GM18511 (cell line): ENCODE measurements around the gene SCART1.
"Not testable (repeated sequence)": the region's sequence is repeated elsewhere in the genome, so short reads cannot be mapped to it uniquely, and the experiment has no call there.

Experiments
- ATAC-seq: cut with Tn5 transposase; IDR thresholded peaks from one replicate; pipeline ENCODE4 v1.9.1; 2021; ENCODE audit warnings: mild to moderate bottlenecking, moderate library complexity; ENCODE audit not compliant: unreplicated experiment

The SCART1 gene

DNA sequence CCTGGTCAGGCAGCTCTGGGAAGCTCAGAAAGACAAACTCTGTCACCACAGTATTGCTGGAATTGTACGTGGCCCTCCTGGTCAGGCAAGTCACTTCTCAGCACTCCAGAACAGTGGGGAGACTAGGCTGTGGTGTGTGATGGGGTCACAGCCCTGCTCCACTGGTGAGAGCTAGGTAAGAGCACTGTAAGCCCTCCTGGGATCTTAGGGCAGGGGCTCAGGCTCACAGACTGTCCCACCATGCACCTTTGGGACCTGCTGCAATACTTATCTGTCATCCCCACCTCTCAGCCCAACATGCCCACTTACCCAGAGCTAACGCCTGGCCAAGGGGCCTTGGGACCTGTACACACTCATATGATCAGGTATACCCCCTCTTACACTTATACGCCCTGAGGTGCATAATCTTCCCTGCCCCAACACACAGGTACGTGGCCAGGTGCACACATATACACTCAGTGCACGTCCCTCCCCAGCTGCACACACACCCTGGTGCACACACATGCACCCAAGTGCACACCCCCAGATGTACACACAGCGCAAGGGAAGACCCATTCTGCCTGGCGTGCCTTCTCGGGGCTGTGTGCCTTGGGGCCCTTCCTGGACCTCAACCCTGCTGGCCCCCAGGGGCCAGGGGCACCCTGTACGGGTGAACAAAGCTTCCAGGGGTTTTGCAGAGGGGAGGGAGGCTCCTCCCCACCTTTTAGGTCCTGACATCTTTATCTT is 21.7 kb upstream of the SCART1 start:
- ATAC-seq: not testable (repeated sequence)

DNA sequence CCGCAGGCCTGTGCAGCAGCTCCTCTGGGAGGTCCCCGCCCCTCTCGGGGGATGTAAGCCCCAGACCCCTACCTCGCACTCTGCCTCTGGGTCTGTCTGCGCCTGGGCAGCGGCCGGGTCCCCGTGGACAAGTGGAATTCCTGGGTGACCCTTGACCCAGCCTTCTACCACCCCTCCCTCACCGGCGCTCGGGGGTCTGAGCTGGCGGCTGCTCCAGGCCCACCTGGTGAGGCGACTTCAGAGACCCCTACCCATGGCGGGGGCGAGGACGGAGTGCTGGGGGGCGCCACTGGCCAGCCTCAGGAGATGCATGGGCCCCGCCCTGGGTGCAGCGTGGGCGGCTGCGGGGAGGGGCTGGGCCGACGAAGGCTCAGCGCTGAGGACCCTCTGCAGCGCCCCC is 21.0 kb upstream of the SCART1 start:
- not testable (repeated sequence) for ATAC-seq

DNA sequence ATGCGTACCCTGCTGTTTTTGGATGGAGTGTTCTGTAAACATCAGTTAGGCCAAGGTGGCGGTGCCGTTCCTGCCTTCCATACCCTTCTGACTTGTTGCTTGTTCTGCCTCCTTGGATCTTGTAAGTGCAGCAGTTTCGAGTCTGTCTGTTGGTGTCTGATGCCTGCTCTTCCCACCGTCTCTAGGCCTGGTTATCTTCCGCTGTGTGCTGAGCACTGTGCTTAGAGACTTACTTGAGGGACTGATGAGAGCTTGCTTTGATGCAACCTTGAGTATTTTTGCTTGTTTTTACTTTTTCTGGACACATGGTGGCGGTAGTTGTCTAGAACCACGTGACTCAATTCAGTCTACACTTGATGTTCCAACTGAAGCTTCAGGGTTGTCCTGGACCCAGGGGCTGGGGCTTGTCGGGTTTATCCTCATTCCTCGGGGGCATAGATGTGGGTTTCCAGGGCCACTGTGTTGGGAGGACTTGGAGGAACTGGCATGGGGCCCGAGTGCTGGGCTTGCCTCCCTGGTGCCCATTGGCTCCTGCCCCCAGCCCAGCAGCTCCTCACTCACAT is 15.0 kb upstream of the SCART1 start:
- ATAC-seq: peak; percentile 49

DNA sequence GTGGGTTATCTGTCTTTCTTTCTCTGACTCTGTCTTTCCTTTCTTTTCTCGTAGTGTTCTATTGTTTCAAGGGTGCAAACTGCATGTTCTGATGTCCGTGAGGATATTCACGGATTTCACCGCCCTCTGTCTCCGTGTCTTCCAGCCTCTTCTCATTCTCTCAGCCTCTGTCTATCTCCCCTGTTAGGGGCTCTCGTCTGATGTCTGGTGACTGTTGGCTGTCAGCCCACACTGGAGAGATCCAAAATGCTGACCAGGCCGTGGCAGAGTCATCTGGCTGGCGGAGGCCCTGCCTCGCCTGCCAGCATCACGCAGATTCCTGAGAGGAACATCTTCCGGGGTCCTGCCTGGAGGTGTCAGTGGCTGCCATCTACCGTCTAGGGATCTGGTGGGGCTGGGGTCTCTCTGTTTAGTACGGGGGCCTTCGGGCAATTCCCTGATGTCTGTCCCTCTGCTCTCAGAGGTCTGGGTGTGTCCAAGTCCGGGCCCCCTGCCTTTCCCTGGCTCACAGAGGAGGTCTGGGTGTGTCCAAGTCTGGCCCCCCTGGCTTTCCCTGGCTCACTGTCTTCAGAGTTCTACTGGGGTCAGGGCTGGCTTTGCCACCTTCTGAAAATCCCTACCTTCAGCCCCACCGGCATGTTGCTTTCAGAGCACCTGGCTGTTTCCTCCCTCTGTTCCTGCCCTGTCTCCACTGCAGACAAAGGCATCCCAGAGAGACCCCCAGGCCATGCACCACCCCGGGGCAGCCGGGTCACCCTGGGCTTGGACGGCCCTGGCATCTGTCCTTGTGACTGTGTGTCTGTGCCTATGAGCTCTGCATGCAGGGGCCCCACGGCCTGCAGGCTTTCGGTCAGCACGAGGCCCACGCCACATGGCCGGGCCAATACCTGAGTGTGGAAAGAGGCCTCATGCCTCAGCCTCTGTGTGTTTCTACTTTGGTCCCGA is 14.0 kb upstream of the SCART1 start:
- no peak for ATAC-seq

DNA sequence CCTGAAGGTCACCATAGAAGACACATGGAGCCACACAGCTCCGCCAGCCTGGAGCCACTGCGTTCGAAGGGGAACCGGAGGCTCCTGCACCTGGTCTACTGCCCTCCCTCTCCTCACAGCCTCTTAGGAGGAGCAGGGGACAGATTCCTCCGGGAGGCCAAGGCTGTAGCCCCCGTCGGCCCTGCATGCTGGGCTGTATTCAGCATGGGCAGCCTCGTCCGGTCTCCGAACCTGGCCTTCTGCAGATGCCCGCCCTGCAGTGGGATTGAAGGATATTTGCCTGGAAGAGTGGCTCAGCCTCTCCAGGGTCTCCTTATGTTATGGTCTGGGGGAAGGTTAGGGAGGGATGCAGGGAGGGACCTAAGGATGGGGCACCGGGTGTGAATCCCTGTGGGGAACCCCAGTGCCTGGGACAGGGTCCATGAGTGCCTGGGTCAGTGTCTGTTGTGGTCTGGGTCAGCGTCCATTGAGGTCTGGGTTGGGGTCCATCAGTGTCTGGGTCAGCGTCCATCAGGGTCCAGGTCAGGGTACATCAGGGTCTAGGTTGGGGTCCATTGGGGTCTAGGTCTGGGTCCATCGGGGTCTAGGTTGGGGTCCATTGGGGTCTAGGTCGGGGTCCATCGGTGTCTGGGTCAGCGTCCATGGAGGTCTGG is 13.0 kb upstream of the SCART1 start:
- ATAC-seq: no peak

DNA sequence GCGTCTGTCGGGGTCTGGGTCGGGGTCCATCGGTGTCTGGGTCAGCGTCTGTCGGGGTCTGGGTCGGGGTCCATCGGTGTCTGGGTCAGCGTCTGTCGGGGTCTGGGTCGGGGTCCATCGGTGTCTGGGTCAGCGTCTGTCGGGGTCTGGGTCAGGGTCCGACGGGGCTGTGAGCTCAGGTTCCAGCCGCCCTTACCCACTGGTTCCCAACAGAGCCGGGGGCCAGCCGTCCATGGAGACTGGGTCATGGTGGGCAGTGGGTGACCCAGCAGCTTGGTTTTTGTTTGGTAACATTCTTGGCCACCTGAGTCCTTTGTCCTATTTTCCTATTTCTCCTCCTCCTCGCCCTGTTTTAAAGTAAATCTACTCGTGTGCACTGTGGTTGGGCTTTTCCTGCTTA is 12.4 kb upstream of the SCART1 start:
- ATAC-seq: not testable (repeated sequence)

DNA sequence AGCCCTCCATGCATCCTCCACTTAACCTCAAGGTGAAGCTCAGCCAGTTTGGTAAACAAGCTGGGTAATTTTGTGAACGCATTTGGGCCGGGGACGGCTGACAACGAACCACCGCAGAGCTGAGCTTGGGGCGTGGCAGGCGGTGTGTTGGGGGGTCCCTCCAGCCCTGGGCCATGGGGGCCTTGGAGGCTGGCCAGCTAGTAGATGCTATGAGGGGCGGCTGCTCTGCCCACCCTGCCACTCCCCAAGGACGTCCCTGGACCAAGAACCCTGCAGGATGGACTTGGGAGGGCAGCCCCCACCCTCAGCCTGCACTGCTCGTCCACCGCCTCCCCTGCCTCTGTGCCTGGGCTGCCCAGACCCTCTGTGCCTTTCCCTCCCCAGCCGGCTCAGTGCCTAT is 12.0 kb upstream of the SCART1 start:
- no peak for ATAC-seq

DNA sequence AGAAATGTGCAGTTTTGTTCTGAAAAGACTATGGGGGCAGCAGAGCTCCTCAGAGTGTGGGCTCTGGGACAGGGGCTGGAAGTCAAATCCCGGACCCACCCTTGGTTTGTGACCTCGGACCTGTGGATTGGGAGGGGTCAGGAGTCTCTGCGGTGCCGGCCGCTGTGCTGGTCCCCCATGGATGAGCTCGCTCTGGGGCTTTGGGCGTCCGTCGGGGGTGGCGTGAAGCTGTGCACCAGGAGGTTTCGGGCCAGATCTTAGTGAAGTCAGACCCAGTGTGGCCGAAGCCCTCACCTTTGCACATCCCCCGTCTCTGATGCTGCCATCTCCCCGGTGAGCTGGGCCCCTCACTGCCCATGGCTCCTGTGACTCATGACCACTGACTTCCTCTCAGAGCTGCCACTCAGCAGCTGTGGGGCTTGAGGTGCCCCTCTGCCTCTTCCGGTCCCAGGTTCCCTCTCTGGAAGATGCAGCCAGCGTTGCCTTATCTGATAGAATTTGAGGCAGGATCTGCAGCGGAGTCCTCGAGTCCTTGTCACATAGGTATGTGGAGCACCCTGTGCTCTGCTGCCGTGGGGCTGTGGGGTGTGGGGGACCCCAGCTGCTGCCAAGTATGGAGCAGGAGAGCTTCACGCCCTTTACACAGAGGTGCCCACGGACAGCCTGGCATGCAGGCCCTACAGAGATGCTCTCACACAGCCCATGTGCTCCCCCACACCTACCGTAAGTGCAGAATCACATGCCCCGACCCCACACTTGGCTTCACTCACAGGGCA is 11.4 kb upstream of the SCART1 start:
- no peak for ATAC-seq

DNA sequence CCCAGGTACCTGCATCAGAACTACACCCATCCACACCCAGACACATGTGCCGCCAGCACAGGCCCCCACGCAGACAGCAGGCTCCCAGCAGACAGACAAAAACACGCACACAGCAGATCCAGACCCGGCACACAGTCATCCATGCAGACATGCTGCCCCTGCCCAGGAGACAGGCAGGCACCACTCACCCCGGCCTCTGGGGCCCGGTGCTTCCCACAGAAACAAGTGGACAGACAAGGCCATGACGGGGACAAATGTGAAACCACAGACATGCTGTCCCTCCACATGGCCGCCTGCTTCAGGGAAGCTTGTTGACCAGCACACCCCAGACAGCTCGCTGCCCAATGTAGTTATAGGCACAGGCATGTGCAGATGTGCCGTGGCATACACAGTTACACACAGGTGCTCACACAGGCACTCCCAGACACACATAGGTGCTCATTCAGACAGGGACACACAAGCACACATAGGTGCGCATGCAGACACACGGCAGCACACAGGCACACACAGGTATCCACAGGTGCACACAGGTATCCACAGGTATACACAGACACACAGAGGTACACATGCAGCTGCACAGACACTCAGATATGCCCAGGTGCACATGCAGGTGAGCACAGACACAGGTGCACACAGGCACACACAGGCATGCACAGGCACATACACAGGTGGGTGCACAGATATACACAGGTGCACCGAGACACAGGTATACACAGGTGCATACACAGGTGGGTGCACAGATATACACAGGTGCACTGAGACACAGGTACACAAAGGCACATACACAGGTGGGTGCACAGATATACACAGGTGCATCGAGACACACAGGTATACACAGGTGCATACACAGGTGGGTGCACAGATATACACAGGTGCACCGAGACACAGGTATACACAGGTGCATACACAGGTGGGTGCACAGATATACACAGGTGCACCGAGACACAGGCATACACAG is 10.5 kb upstream of the SCART1 start:
- ATAC-seq: no peak

DNA sequence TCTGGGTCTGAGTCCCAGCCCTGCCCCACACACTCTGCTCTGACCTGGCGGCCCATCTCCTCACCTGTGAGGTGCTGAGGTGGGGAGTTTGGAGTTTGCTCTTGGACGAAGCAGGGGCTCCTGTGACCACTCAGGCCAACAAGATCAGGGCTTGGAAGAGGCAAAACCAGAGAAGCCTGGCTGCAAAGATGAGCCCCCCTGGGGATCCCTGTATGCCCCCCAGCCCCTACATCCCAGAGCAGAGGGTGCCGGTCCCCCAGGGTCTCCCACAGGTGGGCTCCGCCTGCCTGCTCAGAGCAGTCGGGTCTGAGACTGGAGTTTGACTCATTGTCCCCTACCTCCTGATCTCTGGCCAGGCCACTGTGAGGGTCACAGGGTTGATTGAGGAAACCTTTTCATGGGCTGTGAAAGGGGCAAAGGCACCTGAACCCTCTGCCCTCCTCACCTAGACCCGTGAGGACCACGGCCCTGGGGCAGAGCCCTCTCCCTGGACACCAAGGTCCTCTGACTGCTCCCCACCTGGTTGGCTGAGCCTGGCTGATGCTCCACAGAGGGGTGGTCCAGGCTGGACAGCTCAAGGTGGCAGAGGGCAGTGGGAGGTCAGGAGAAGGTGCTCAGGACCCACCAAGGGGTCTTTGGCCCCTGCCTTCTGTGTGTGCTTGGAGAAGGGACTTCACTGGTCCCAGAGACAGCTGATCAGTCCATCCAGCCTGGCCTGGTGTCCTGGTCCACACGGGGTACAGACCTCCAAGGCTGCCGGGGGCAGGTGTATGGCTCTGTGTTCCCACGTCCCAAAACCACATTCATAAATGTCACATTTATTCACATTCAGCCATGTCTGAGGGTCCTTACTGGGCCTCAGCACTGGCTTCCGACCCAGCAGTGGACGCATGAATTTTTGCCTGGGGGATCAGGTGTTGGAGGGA is 9.1 kb upstream of the SCART1 start:
- no peak for ATAC-seq

DNA sequence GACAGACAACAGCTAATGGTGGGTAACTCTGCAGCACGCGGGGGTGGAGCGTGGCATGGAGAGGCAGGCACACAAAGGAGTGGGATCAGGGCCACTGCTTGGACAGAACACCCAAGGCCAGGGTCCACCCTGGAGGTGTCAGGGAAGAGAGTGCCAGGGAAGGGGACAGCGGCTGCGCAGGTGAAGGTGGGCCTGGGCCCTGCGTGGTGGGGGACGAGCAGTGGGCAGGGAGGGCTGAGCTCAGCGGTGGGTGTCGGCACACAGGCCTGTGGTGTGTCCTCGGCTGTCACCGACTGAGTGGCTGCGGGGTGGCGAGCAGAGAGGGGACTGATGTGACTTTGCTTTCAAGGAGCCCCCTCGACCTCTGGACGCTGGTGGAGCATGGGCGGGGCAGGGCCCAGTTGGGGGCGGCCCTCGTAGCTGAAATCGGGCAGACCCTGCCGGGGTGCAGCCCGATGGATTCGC is 8.4 kb upstream of the SCART1 start:
- ATAC-seq: no peak

DNA sequence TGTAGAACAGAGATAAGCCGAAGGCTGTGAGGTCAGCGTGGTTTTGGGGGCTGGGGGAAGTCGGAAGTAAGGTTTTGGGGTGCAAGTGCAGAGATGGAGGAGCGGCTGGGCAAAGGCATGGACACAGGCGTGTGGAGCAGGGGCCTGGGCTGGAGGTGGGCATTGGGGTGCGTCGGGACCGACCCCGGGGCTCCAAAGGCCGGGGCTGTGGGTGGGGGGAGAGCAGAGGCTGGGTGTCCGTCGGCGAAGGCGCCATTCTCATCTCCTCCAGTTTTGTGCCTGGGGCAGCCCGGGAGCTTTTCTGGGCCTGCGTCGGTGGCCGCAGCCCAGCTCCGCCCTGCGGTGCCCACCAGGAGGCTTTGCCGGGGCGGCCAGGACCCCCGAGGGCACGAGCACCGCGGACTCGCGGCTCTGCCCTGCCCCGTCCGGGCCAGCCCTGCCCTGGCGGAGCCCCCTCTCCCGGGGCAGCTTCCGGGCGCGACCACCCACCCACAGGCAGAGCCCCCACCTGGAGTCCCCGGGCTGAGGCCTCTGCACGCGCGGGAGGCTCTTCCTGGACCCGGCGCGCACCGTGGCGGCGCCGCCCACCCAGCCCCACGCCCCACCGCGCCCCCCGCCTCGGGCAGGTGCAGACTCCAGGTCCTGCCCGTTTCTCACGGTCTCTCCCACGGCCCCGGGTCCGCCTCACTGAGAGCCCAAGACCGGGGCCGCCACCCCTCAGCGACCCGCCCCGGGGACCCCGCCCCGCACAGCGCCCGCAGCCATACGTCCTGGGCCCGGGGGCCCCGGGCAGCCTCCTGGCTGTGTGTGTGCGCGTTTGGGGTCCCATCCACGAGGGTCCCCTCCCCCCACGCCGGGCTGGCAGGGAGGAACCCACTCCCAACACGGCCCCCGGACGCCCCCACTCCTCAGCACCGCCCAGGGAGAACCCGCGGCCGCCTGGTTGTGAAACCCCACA is 7.7 kb upstream of the SCART1 start:
- ATAC-seq: no peak

DNA sequence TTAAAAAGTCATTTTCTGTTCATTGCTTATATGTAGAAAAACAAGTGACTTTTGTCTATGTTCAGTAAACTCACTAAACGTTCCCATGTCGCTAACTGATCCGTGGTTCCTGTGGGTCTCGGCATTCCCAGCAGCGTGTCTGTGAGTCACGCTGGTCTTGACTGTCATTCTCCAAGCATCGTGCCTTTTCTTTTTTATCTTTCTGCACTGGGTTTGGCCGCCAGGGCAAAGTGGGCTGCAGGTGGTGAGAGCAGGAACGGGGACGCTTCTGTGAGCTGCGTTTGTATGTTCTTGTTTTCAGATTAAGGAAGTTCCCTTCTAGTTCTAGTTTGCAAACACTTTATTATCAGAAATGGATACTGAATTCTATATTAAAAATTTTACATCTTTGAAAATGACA is 6.8 kb upstream of the SCART1 start:
- no peak for ATAC-seq

DNA sequence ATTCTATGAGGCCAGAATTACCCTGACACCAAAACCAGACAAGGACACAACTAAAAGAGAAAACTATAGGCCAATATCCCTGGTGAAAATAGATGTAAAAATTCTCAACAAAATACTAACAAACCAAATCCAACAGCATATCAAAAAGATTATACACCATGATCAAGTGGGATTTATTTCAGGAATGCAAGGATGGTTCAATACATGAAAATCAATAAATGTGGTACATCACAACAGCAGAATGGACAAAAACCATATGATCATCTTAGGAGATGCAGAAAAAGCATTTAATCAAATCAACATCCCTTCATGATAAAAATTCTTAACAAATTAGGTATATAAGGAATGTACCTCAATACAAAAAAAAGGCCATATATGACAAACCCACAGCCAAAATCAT is 5.6 kb upstream of the SCART1 start:
- no peak for ATAC-seq

DNA sequence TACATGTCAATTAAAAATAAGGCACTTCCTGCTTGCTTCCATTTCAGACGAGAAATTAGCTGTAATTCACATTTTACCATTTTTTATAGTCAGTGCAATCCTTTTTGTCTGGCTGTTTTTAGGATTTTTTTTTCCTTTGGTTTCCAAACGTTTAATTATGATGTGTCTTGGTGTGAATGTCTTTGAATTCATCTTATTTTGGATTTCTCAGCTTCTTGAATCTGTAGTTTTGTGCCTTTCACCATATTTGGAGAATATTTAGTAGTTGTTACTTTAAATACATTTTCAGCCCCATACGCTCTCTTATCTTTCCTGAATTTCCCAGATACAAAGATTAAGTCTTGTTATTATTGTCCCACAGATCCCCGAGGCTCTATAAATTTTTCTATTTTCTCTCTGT is 2.4 kb upstream of the SCART1 start:
- no peak for ATAC-seq

DNA sequence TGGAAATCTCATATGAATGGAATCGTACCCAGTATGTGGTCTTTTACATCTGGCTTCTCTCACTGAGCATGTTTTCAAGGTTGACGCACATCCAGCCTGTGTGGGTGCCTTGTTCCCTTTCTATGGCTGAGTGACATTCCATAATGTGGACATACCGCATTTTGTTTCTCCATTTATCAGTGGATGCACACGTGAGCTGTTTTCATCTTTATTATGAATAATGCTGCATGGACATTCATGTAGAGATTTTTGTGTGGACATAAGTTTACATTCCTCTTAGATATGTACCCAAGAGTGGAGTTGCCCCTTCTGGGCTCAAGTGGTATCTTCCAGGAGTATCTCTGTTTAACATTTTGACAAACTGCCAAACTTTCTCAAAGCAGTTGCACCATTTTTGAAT is 1.3 kb upstream of the SCART1 start:
- ATAC-seq: no peak
